Smooth muscle cell (in vitro differentiated cells): ENCODE measurements around the gene EVC2. TPM values are rescaled to one million over a fixed set of nuclear protein-coding genes. Genes with fewer than 3 reads are reported as not detected.

ENCODE experiments used
- DNase-seq: peaks from one replicate; lab custom pipeline; 2025; ENCODE audit not compliant: unreplicated experiment; lab: John Stamatoyannopoulos, UW
- H2AFZ ChIP-seq: fragments of 200-600 bp; sonication (generic); 2 replicates; pipeline ENCODE4 v1.6.0; 2016; ENCODE audit warnings: antibody characterized with exemption, low read depth, mild to moderate bottlenecking
- H3F3A ChIP-seq: fragments of 200-600 bp; sonication (generic); 2 replicates; pipeline ENCODE4 v1.6.0; 2017; ENCODE audit warnings: antibody characterized with exemption, low read depth
- H3K27ac ChIP-seq: fragments of 200-600 bp; sonication (generic); 2 replicates; pipeline ENCODE4 v1.5.1; 2016; ENCODE audit warnings: low read depth, mild to moderate bottlenecking
- H3K27me3 ChIP-seq: fragments of 200-600 bp; sonication (generic); 2 replicates; pipeline ENCODE4 v1.6.1; 2016; ENCODE audit warnings: low read depth, mild to moderate bottlenecking
- H3K36me3 ChIP-seq: fragments of 200-600 bp; sonication (generic); 2 replicates; pipeline ENCODE4 v1.5.1; 2016; ENCODE audit warnings: low read depth
- H3K4me1 ChIP-seq: fragments of 200-600 bp; sonication (generic); 2 replicates; pipeline ENCODE4 v1.5.1; 2016; ENCODE audit warnings: low read depth
- H3K4me2 ChIP-seq: fragments of 200-600 bp; sonication (generic); 2 replicates; pipeline ENCODE4 v1.6.0; 2016; ENCODE audit warnings: mild to moderate bottlenecking
- H3K4me3 ChIP-seq: fragments of 200-600 bp; sonication (generic); 2 replicates; pipeline ENCODE4 v1.5.1; 2016; ENCODE audit warnings: mild to moderate bottlenecking
- H3K79me2 ChIP-seq: fragments of 200-600 bp; sonication (generic); 2 replicates; pipeline ENCODE4 v1.6.0; 2016; ENCODE audit warnings: low read depth, mild to moderate bottlenecking
- H3K9ac ChIP-seq: fragments of 200-600 bp; sonication (generic); 2 replicates; pipeline ENCODE4 v1.6.0; 2016; ENCODE audit warnings: low read depth
- H3K9me3 ChIP-seq: fragments of 200-600 bp; sonication (generic); replicated peaks from 2 replicates; pipeline ENCODE4 v1.5.1; 2016; ENCODE audit warnings: low read depth
- H4K20me1 ChIP-seq: fragments of 200-600 bp; sonication (generic); 2 replicates; pipeline ENCODE4 v1.6.0; 2016; ENCODE audit warnings: low read depth
- CTCF ChIP-seq: fragments of 200-600 bp; sonication (generic); IDR thresholded peaks from 2 replicates; pipeline ENCODE4 v1.5.1; 2017; ENCODE audit warnings: borderline replicate concordance, mild to moderate bottlenecking, antibody characterized with exemption; ENCODE audit not compliant: insufficient read depth, poor library complexity, severe bottlenecking
- WGBS: methylation state at CpG from one replicate; pipeline ENCODE4 v1.1.7; 2016; ENCODE audit warnings: low lambda C conversion rate; 5-methylcytosine and 5-hydroxymethylcytosine counted together
- polyA plus RNA-seq: library from polyadenylated mRNA; unstranded; fragments of >200 nt; fragmentation: Nextera tagmentation; extraction: Ambion mirVana; gene quantifications from 2 replicates; pipeline ENCODE4 v1.2.1, GENCODE V29; 2016
- total RNA-seq: library from RNA; depleted of rRNA; stranded (reverse); fragments of >200 nt; gene quantifications from 2 replicates; pipeline ENCODE4 v1.2.3, GENCODE V29; 2014

The EVC2 gene
- total and polyA plus RNA-seq, 2 experiments from 2014 or later = 6.9 to 7.9 TPM

DNA sequence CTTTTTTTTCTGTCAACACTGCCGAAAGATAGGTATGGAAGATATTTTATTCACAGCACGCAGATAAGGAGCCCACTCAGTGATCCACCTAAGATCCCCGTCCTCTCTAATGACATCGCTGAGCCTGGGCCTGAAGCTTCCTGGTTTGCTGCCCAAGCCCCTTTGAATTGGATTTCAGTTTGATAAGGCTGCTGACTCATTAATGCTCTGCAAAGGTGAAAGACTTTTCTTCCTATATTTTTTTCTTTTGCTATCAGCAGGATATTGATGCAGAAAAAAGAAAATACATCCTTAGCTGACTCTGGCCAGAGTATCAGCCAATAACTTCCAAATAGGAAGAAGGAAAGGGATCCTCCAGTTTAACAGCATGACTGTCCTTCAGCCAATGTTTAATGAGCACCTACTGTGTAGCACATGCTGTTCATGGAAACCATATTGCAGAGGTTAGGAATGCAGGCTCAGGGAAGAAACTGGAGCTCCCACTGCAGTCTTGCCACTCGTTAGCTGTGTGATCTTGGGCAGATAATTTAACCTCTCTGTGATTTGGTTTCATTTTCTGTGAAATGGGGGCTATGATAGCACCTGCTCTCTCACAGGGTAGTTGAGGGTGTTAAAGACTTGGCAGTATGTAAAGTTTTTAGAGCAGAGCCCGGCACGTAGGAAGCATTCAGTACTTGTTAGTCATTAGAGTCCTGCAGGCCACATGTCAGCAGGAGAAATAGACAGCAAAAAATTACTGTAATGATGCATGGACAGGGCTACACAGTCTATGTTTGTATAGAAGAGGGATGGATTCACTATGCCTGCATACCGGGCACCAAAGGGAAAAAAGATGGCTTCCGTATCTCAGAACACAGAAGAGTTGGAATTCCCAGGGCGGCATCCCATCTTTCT lies 41.9 kb upstream of the EVC2 start:
- Histone ChIP-seq H3K27ac (peak overlapping the region; percentile 76), H3K4me1 (peaks cover 9% of the 10 kb centered on the region), H3K9me3 (no peaks in the 10 kb centered on the region), H3F3A (peaks cover 10% of the 10 kb centered on the region), H2AFZ (no peak overlapping the region), H3K27me3 (no peaks in the 10 kb centered on the region), H3K4me2 (peak overlapping the region; percentile 19), H3K9ac (no peak overlapping the region), H3K4me3 (no peak overlapping the region), H3K36me3 (peaks cover 4% of the 10 kb centered on the region), H4K20me1 (no peaks in the 10 kb centered on the region), H3K79me2 (no peaks in the 10 kb centered on the region)
- WGBS = 73% methylated on average over 10 of the region's 10 CpGs
- DNase-seq = no peak
- TF ChIP-seq CTCF = no peak

- H3F3A ChIP-seq = peaks cover 10% of the 10 kb centered on the region
- DNase-seq = no peak
- H2AFZ ChIP-seq = no peak overlapping the region
- no peaks in the 10 kb centered on the region for H3K27me3 ChIP-seq
- peaks cover 9% of the 10 kb centered on the region for H3K4me1 ChIP-seq
- H3K9ac ChIP-seq = no peak overlapping the region
- no peak overlapping the region for H3K4me2 ChIP-seq
- no peak overlapping the region for H3K4me3 ChIP-seq
- H3K79me2 ChIP-seq = no peaks in the 10 kb centered on the region
- WGBS = 92% methylated on average over 9 of the region's 9 CpGs
- peaks cover 9% of the 10 kb centered on the region for H3K36me3 ChIP-seq
- no peaks in the 10 kb centered on the region for H3K9me3 ChIP-seq
- H4K20me1 ChIP-seq = no peaks in the 10 kb centered on the region
- no peak for TF ChIP-seq CTCF
- peak overlapping the region; percentile 76 for H3K27ac ChIP-seq
Measured at GRCh38 chr4:5749568-5749967, 41.2 kb upstream of the EVC2 start.

DNA sequence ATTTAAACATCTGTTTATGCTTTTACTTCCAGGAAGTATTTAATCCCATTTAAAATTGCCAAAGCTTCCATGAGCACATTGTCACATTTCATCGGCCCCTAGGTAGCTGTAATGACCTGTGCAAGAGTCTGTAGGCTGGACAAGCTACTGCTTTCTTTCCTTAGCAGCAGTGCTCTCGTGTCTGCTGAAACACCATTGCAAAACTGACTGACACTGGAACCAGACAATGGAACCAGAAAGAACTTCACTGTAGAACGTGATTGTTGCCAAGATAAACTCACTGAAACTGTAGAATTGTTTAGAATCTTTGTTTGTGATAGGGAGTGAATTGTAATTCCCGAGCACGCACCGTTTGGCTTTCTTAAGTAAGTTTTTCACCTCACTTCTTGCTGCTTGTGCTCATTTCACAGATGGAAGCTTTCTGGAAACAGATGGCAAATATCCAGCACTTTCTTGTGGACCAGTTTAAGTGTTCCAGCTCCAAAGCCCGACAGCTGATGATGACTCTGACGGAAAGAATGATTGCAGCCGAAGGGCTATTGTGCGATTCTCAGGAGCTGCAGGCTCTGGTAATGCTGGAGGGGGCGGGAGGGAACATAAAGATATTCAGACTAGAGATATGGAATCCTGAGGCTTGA lies 39.5 kb upstream of the EVC2 start:
- Histone ChIP-seq H2AFZ (no peak overlapping the region), H4K20me1 (no peaks in the 10 kb centered on the region), H3K27ac (peak overlapping the region; percentile 98), H3K9me3 (no peaks in the 10 kb centered on the region), H3F3A (peaks cover 10% of the 10 kb centered on the region), H3K4me1 (peaks cover 9% of the 10 kb centered on the region), H3K79me2 (no peaks in the 10 kb centered on the region), H3K9ac (peak overlapping the region; percentile 90), H3K27me3 (no peaks in the 10 kb centered on the region), H3K4me3 (no peak overlapping the region), H3K36me3 (peaks cover 21% of the 10 kb centered on the region), H3K4me2 (peak overlapping the region; percentile 75)
- DNase-seq = no peak
- TF ChIP-seq CTCF = no peak
- WGBS = 30% methylated on average over 11 of the region's 11 CpGs
